HepG2 (cell line): Measurements from ENCODE around the gene ARHGDIA. TPM values are rescaled to one million over a fixed set of nuclear protein-coding genes. Genes with fewer than 3 reads are reported as not detected.

Experiments
- ARHGAP35 ChIP-seq: sonication (generic); formaldehyde crosslinking; IDR thresholded peaks from 2 replicates; pipeline ENCODE4 v1.9.0; 2022; ENCODE audit warnings: mild to moderate bottlenecking, inconsistent platforms, moderate library complexity, missing genetic modification reagents, borderline replicate concordance
- FOXA1 ChIP-seq, 2 experiments: fragments of 450-650 bp in 1 of 2; sonication (generic) in 1 of 2; formaldehyde crosslinking in 1 of 2; IDR thresholded peaks; 2 replicates each; pipeline versions ENCODE4 v1.4.0 to v1.6.1; 2016 to 2020; ENCODE audit warnings: missing genetic modification reagents in 1 of 2
- HIVEP1 ChIP-seq: sonication (generic); formaldehyde crosslinking; IDR thresholded peaks from 2 replicates; pipeline ENCODE4 v1.4.0; 2020; ENCODE audit warnings: mild to moderate bottlenecking, missing genetic modification reagents
- KDM2A ChIP-seq: sonication (generic); formaldehyde crosslinking; IDR thresholded peaks from 2 replicates; pipeline ENCODE4 v1.4.0; 2020; ENCODE audit warnings: low read depth, missing genetic modification reagents, borderline replicate concordance
- MAFF ChIP-seq: IDR thresholded peaks from 2 replicates; pipeline ENCODE4 v1.6.1; 2011; ENCODE audit warnings: low read depth, low read length, improper control_type of control experiment
- PAF1 ChIP-seq: IDR thresholded peaks from 2 replicates; pipeline ENCODE4 v1.6.1; 2016; ENCODE audit warnings: missing genetic modification reagents, missing compliant biosample characterization
- POLR2G ChIP-seq: fragments of 200-400 bp; formaldehyde crosslinking; IDR thresholded peaks from 2 replicates; pipeline ENCODE4 v1.6.1; 2018; ENCODE audit warnings: mild to moderate bottlenecking, low read depth, low read length, moderate library complexity
- RXRA ChIP-seq: sonication (generic); formaldehyde crosslinking; IDR thresholded peaks from 2 replicates; pipeline ENCODE4 v1.5.1; 2020; ENCODE audit warnings: missing genetic modification reagents
- SMYD3 ChIP-seq: sonication (generic); formaldehyde crosslinking; IDR thresholded peaks from 2 replicates; pipeline ENCODE4 v1.8.1; 2023; ENCODE audit warnings: mild to moderate bottlenecking, missing genetic modification reagents
- SOX13 ChIP-seq, 3 experiments: fragments of 450-650 bp in 1 of 3; sonication (generic) in 1 of 3; formaldehyde crosslinking in 1 of 3; IDR thresholded peaks in 2 of 3; conservative IDR thresholded peaks in 1 of 3; 2 replicates each; pipeline versions ENCODE4 v1.5.0 to v1.6.1; 2016 to 2020; ENCODE audit warnings: antibody characterized with exemption in 1 of 3, mild to moderate bottlenecking in 1 of 3, missing compliant biosample characterization in 1 of 3, missing genetic modification reagents in 1 of 3, moderate library complexity in 1 of 3
- SOX6 ChIP-seq, 2 experiments: fragments of 450-650 bp in 1 of 2; sonication (generic) in 1 of 2; formaldehyde crosslinking in 1 of 2; IDR thresholded peaks; 2 replicates each; pipeline versions ENCODE4 v1.4.0 to v1.6.1; 2017 to 2020; ENCODE audit warnings: antibody characterized with exemption in 1 of 2, mild to moderate bottlenecking in 1 of 2, missing genetic modification reagents in 1 of 2
- SRY ChIP-seq: sonication (generic); formaldehyde crosslinking; IDR thresholded peaks from 2 replicates; pipeline ENCODE4 v1.8.0; 2022; ENCODE audit warnings: mild to moderate bottlenecking, missing genetic modification reagents
- ZFYVE20 ChIP-seq: sonication (generic); formaldehyde crosslinking; IDR thresholded peaks from 2 replicates; pipeline ENCODE4 v1.8.0; 2023; ENCODE audit warnings: low read depth, mild to moderate bottlenecking, moderate library complexity, missing genetic modification reagents, borderline replicate concordance
- ZNF3 ChIP-seq: IDR thresholded peaks from 2 replicates; pipeline ENCODE4 v1.7.0; 2017; ENCODE audit warnings: inconsistent platforms
- ZNF30 ChIP-seq: sonication (generic); formaldehyde crosslinking; IDR thresholded peaks from 2 replicates; pipeline ENCODE4 v1.5.0; 2020; ENCODE audit warnings: mild to moderate bottlenecking, missing genetic modification reagents
- ZNF468 ChIP-seq: sonication (generic); formaldehyde crosslinking; IDR thresholded peaks from 2 replicates; pipeline ENCODE4 v1.8.0; 2022; ENCODE audit warnings: mild to moderate bottlenecking, moderate library complexity, missing genetic modification reagents
- ZNF660 ChIP-seq: sonication (generic); formaldehyde crosslinking; IDR thresholded peaks from 2 replicates; pipeline ENCODE4 v1.5.1; 2020; ENCODE audit warnings: mild to moderate bottlenecking, low read depth, missing genetic modification reagents, borderline replicate concordance
- ZNF710 ChIP-seq: sonication (generic); formaldehyde crosslinking; IDR thresholded peaks from 2 replicates; pipeline ENCODE4 v1.5.0; 2020; ENCODE audit warnings: mild to moderate bottlenecking, missing genetic modification reagents, borderline replicate concordance
- ZNF891 ChIP-seq: sonication (generic); formaldehyde crosslinking; IDR thresholded peaks from 2 replicates; pipeline ENCODE4 v1.5.0; 2020; ENCODE audit warnings: mild to moderate bottlenecking, missing genetic modification reagents
- polyA plus RNA-seq, 8 experiments: library from polyadenylated mRNA; depleted of rRNA in 3 of 8; stranded (reverse) in 7 of 8; unstranded in 1 of 8; fragments of >200 nt; fragmentation: Illumina TruSeq in 4 of 8; extraction: Trizol in 4 of 8; gene quantifications; 2 replicates each; pipeline versions ENCODE4 v1.2.1 to v1.2.3, GENCODE V29; 2011 to 2016; ENCODE audit warnings: low read depth in 4 of 8, missing spikeins in 1 of 8, mixed read lengths in 1 of 8; ENCODE audit not compliant: insufficient read depth in 1 of 8
- total RNA-seq, 5 experiments: library from RNA; depleted of rRNA; stranded (reverse); fragments of >200 nt; fragmentation: Illumina TruSeq; extraction: Trizol; gene quantifications; 2 replicates each; pipeline ENCODE4 v1.2.3, GENCODE V29; 2016; ENCODE audit warnings: low read depth in 1 of 5
- TF ChIP-seq, protein P1 (sequence below): sonication (generic); formaldehyde crosslinking; IDR thresholded peaks from 2 replicates; pipeline ENCODE4 v1.9.0; 2021; ENCODE audit warnings: mild to moderate bottlenecking, missing genetic modification reagents

Gene ARHGDIA
- total and polyA plus RNA-seq, 2 of the 13 experiments (the other 11 are each of a cell fraction or from before 2014, with no cell fraction given) = 40.0 to 64.0 TPM

DNA sequence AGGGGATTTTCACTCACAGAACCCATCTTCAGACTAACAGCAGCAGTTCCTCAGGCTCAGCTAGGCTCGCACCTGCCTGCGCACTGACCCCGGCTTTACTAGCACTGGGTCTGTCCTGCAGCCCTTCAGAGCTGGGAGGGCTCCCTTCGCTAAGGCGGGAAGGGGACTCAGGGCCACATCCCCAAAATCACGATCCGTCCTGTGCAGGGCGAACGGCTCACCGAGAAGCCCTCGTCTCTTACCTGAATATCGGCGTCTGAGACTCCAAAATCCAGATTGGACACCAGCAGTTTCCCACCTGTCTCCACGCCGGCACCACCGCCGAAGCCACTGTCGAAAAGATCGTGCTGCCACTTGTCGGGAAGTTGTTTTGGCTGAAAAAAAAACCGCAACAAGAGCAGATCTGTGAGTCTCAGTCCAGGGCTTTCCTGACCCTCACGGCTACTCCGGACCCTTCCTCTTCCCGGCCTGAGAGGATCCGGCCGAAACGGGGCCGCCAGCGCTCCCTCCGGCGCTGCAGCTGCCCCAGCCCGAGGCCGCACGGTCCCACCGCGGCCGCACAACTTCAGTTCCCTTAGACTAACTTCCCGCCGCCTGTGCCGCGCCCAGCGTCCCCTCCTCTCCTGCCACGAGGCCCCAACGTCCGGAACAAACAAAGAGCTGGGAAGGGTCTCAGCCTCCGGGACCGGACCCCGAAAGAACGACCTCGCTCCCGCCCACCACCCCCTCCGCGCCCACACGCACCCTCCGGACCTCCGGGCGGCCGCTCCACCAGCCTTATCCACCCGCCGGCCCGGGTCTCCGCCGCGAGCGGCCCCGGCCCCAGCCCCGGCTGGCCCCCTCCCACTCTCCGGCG lies 19.5 kb upstream of the ARHGDIA start (continued):
- TF ChIP-seq, protein P1, sequence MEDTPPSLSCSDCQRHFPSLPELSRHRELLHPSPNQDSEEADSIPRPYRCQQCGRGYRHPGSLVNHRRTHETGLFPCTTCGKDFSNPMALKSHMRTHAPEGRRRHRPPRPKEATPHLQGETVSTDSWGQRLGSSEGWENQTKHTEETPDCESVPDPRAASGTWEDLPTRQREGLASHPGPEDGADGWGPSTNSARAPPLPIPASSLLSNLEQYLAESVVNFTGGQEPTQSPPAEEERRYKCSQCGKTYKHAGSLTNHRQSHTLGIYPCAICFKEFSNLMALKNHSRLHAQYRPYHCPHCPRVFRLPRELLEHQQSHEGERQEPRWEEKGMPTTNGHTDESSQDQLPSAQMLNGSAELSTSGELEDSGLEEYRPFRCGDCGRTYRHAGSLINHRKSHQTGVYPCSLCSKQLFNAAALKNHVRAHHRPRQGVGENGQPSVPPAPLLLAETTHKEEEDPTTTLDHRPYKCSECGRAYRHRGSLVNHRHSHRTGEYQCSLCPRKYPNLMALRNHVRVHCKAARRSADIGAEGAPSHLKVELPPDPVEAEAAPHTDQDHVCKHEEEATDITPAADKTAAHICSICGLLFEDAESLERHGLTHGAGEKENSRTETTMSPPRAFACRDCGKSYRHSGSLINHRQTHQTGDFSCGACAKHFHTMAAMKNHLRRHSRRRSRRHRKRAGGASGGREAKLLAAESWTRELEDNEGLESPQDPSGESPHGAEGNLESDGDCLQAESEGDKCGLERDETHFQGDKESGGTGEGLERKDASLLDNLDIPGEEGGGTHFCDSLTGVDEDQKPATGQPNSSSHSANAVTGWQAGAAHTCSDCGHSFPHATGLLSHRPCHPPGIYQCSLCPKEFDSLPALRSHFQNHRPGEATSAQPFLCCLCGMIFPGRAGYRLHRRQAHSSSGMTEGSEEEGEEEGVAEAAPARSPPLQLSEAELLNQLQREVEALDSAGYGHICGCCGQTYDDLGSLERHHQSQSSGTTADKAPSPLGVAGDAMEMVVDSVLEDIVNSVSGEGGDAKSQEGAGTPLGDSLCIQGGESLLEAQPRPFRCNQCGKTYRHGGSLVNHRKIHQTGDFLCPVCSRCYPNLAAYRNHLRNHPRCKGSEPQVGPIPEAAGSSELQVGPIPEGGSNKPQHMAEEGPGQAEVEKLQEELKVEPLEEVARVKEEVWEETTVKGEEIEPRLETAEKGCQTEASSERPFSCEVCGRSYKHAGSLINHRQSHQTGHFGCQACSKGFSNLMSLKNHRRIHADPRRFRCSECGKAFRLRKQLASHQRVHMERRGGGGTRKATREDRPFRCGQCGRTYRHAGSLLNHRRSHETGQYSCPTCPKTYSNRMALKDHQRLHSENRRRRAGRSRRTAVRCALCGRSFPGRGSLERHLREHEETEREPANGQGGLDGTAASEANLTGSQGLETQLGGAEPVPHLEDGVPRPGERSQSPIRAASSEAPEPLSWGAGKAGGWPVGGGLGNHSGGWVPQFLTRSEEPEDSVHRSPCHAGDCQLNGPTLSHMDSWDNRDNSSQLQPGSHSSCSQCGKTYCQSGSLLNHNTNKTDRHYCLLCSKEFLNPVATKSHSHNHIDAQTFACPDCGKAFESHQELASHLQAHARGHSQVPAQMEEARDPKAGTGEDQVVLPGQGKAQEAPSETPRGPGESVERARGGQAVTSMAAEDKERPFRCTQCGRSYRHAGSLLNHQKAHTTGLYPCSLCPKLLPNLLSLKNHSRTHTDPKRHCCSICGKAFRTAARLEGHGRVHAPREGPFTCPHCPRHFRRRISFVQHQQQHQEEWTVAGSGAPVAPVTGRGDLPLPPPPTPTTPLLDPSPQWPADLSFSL (CRISPR knock-in tag) = no peak
- TF ChIP-seq SOX13 (IDR thresholded peaks at IDR 0.05) (no peak), SOX13 (CRISPR knock-in tag; conservative IDR thresholded peaks at IDR 0.05 in 1 of 2, IDR thresholded peaks at IDR 0.05 in 1 of 2) (no peak), SRY (CRISPR knock-in tag) (peak; percentile 82; the same call in 1 of the 2 replicates), SOX6 (IDR thresholded peaks at IDR 0.05) (no peak), SOX6 (CRISPR knock-in tag; IDR thresholded peaks at IDR 0.05) (0 out of 2 replicates have a peak, but pooled peaks have one; percentile 12), RXRA (CRISPR knock-in tag) (peak; percentile 52; the same call in 1 of the 2 replicates), ZNF3 (CRISPR knock-in tag) (no peak), ZNF468 (no peak), ARHGAP35 (0 out of 2 replicates have a peak, but pooled peaks have one; percentile 23), MAFF (no peak), ZNF891 (CRISPR knock-in tag) (peak; percentile 63), HIVEP1 (peak; percentile 20; the same call in 1 of the 2 replicates), SMYD3 (CRISPR knock-in tag) (no peak), ZNF710 (CRISPR knock-in tag) (no peak), PAF1 (no peak), ZNF660 (CRISPR knock-in tag) (no peak), FOXA1 (IDR thresholded peaks at IDR 0.05) (no peak), FOXA1 (CRISPR knock-in tag; IDR thresholded peaks at IDR 0.05) (0 out of 2 replicates have a peak, but pooled peaks have one; percentile 10), ZNF30 (no peak), KDM2A (CRISPR knock-in tag) (no peak), ZFYVE20 (CRISPR knock-in tag) (no peak), POLR2G (0 out of 2 replicates have a peak, but pooled peaks have one; percentile 20)
